ENCODE measurements around the gene TRMT2A. TPM values are rescaled to one million over a fixed set of nuclear protein-coding genes. Genes with fewer than 3 reads are reported as not detected.
"Not testable (repeated sequence)": the region's sequence is repeated elsewhere in the genome, so short reads cannot be mapped to it uniquely, and the experiment has no call there.

Gene TRMT2A, protein sequence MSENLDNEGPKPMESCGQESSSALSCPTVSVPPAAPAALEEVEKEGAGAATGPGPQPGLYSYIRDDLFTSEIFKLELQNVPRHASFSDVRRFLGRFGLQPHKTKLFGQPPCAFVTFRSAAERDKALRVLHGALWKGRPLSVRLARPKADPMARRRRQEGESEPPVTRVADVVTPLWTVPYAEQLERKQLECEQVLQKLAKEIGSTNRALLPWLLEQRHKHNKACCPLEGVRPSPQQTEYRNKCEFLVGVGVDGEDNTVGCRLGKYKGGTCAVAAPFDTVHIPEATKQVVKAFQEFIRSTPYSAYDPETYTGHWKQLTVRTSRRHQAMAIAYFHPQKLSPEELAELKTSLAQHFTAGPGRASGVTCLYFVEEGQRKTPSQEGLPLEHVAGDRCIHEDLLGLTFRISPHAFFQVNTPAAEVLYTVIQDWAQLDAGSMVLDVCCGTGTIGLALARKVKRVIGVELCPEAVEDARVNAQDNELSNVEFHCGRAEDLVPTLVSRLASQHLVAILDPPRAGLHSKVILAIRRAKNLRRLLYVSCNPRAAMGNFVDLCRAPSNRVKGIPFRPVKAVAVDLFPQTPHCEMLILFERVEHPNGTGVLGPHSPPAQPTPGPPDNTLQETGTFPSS
- 28.7 TPM for total RNA-seq

DNA sequence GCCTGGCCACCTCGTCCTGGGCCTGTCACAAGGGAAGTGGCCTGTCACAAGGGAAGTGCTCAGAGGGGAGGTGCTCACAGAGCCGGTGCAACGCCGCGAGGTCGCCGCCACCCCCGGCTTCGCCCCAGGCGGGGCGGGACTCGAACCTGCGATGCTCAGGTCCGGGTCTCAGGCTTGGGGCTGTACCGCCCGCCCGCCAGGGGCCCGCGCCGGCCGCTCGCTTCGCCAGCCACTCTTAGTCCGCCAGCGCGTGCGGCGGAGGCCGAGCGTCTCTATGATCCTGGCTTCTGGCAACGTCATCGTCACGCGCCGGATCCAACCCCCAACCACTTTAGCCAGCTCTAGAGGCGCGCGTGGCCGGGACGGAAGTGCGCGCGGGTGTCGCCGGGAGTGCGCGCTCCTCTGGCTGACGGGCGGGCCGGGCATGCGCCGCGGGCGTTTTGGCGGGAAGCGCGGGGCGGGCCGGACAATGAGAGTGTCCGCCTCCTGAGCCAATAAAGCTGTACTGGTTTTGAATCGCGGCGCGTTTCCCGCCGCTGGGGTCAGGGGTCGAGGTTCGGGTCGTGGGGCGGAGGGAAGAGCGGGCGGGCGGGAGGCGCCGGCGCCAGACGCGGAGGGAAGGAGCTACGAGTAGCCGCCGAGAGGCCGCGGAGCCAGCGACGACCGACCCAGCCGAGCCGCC, at the start of gene TRMT2A:
TSS of gene TRMT2A (minus strand) at position 276 of the 682 bp plus-strand sequence. CDS start 320 bp downstream, outside the sequence.
- Histone ChIP-seq H3K27me3 (ENCODE audit: insufficient read depth, low read length) (no peaks in the 10 kb centered on the region), H3K9me3 (ENCODE audit: low read depth, low read length) (no peaks in the 10 kb centered on the region), H3K4me3 (ENCODE audit: low read length) (peak within 1 kb of the TSS; percentile 81), H3K4me1 (ENCODE audit: insufficient read depth, low read length) (peaks cover 40% of the 10 kb centered on the region)

DNA sequence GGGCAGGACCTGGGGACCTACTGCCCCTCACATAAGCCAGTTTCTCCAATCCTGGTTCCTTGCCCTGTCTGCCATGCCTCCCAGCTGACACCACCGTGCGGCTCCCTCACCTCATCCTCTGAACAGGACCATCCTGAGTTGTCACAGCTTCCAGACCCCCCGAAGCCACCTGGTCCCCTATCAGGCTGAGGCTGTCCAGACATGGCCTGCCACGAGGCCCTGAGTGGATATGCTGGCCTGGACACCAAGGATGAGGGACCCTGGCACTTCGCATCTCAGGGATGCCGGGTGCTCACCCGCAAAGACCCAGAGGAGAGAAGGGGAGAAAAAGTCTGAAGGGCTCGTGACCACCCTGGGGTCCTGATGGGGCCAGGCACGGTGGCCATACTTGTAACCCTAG, 49.7 kb upstream of the TRMT2A start:
- Histone ChIP-seq H3K9me3 (ENCODE audit: low read depth, low read length) (no peaks in the 10 kb centered on the region), H3K27me3 (ENCODE audit: insufficient read depth, low read length) (no peaks in the 10 kb centered on the region), H3K4me3 (ENCODE audit: low read length) (no peak overlapping the region), H3K4me1 (ENCODE audit: insufficient read depth, low read length) (no peaks in the 10 kb centered on the region)

GRCh38 chr22:20165913-20166312, 48.9 kb upstream of the TRMT2A start:
- Histone ChIP-seq H3K27me3 (ENCODE audit: insufficient read depth, low read length) (no peaks in the 10 kb centered on the region), H3K4me1 (ENCODE audit: insufficient read depth, low read length) (no peaks in the 10 kb centered on the region)

GRCh38 chr22:20165421-20165820, 48.4 kb upstream of the TRMT2A start:
- Histone ChIP-seq H3K9me3 (ENCODE audit: low read depth, low read length) (no peaks in the 10 kb centered on the region), H3K4me3 (ENCODE audit: low read length) (no peak overlapping the region), H3K4me1 (ENCODE audit: insufficient read depth, low read length) (no peaks in the 10 kb centered on the region), H3K27me3 (ENCODE audit: insufficient read depth, low read length) (no peaks in the 10 kb centered on the region)

More at GRCh38 chr22:20165913-20166312, 48.9 kb upstream of the TRMT2A start:
- no peak overlapping the region for H3K4me3 ChIP-seq (ENCODE audit: low read length)
- H3K9me3 ChIP-seq (ENCODE audit: low read depth, low read length), result no peaks in the 10 kb centered on the region

DNA sequence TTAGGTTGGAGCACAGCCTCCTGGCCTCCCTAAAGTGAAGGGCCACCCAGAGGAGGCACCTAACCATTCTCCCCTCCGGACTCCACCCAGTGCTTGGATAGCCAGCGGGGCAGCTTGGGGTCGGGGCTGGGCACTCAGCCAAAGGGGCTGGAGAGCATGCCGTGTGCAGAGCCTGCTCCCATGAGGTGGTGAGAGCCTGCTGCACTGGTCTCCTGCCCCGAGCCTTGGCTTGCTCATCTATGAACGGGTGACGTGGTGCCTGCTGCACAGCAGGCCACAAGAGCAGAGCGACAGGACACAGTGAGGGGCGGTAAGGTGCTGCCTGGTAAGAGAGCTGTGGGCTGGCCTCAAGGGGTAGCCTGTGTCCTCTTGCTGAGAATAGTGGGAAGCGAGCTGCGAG, 47.8 kb upstream of the TRMT2A start:
- Histone ChIP-seq H3K4me3 (ENCODE audit: low read length) (no peak overlapping the region), H3K9me3 (ENCODE audit: low read depth, low read length) (no peaks in the 10 kb centered on the region), H3K27me3 (ENCODE audit: insufficient read depth, low read length) (no peaks in the 10 kb centered on the region), H3K4me1 (ENCODE audit: insufficient read depth, low read length) (no peaks in the 10 kb centered on the region)

- Histone ChIP-seq H3K27me3 (ENCODE audit: insufficient read depth, low read length) (no peaks in the 10 kb centered on the region), H3K9me3 (ENCODE audit: low read depth, low read length) (no peaks in the 10 kb centered on the region), H3K4me1 (ENCODE audit: insufficient read depth, low read length) (peaks cover 3% of the 10 kb centered on the region), H3K4me3 (ENCODE audit: low read length) (no peak overlapping the region)
Observed at GRCh38 chr22:20160041-20160440, 43.0 kb upstream of the TRMT2A start.

GRCh38 chr22:20159531-20159930, 42.5 kb upstream of the TRMT2A start:
- H3K4me3 ChIP-seq (ENCODE audit: low read length); H3K4me1 ChIP-seq (ENCODE audit: insufficient read depth, low read length); H3K9me3 ChIP-seq (ENCODE audit: low read depth, low read length); H3K27me3 ChIP-seq (ENCODE audit: insufficient read depth, low read length): not testable (repeated sequence)

GRCh38 chr22:20159076-20159475, 42.0 kb upstream of the TRMT2A start:
- Histone ChIP-seq H3K4me3 (ENCODE audit: low read length) (no peak overlapping the region), H3K4me1 (ENCODE audit: insufficient read depth, low read length) (peaks cover 3% of the 10 kb centered on the region), H3K27me3 (ENCODE audit: insufficient read depth, low read length) (no peaks in the 10 kb centered on the region), H3K9me3 (ENCODE audit: low read depth, low read length) (no peaks in the 10 kb centered on the region)

- no peaks in the 10 kb centered on the region for H3K9me3 ChIP-seq (ENCODE audit: low read depth, low read length)
- H3K27me3 ChIP-seq (ENCODE audit: insufficient read depth, low read length), result no peaks in the 10 kb centered on the region
- H3K4me1 ChIP-seq (ENCODE audit: insufficient read depth, low read length), result peaks cover 3% of the 10 kb centered on the region
- no peak overlapping the region for H3K4me3 ChIP-seq (ENCODE audit: low read length)
Observed at GRCh38 chr22:20158391-20159036, 41.5 kb upstream of the TRMT2A start.

DNA sequence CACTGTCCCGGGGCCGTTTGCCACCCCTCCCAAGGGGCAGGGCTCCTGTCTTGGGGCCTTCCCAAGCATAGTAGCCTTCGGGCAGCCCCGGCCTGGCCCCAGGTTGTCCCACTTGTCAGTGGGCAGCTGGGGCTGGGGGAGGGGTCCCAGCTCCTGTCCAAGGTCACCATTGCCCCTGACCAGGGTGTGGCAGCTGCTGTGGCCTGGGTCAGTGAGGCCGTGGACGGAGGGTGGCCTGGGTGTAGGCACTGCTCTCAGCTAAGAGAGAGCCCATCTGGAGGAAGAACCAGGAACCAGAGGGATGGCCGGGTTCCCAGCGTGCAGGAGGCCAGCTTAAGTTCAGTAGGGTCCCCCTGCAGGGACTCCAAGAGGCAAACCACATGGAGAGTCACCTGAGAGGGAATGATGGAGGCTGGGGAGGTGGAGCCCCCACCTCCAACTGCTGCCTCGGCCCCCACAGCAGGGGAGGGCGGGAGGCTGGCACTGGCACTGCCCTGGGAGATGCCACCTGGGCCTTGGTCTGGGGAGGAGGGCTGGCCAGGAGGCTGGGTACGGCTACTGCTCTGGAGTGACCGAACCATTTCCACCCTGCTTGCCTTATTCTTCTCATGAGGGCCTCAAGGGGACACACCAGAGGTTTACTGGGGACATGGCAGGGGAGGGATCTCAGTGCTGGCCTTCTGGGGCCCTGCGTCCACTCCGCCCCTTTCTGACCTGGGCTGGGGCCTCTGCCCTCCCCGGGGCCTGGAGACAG, 40.6 kb upstream of the TRMT2A start:
- no peaks in the 10 kb centered on the region for H3K27me3 ChIP-seq (ENCODE audit: insufficient read depth, low read length)
- no peaks in the 10 kb centered on the region for H3K9me3 ChIP-seq (ENCODE audit: low read depth, low read length)
- peaks cover 3% of the 10 kb centered on the region for H3K4me1 ChIP-seq (ENCODE audit: insufficient read depth, low read length)
- no peak overlapping the region for H3K4me3 ChIP-seq (ENCODE audit: low read length)

- Histone ChIP-seq H3K4me1 (ENCODE audit: insufficient read depth, low read length) (peaks cover 3% of the 10 kb centered on the region), H3K4me3 (ENCODE audit: low read length) (no peak overlapping the region), H3K9me3 (ENCODE audit: low read depth, low read length) (no peaks in the 10 kb centered on the region), H3K27me3 (ENCODE audit: insufficient read depth, low read length) (no peaks in the 10 kb centered on the region)
Observed at GRCh38 chr22:20156611-20157429, 39.8 kb upstream of the TRMT2A start.

- Histone ChIP-seq H3K4me1 (ENCODE audit: insufficient read depth, low read length) (peaks cover 3% of the 10 kb centered on the region), H3K27me3 (ENCODE audit: insufficient read depth, low read length) (no peaks in the 10 kb centered on the region), H3K9me3 (ENCODE audit: low read depth, low read length) (no peaks in the 10 kb centered on the region), H3K4me3 (ENCODE audit: low read length) (no peak overlapping the region)
Observed at GRCh38 chr22:20156042-20156389, 39.0 kb upstream of the TRMT2A start.

DNA sequence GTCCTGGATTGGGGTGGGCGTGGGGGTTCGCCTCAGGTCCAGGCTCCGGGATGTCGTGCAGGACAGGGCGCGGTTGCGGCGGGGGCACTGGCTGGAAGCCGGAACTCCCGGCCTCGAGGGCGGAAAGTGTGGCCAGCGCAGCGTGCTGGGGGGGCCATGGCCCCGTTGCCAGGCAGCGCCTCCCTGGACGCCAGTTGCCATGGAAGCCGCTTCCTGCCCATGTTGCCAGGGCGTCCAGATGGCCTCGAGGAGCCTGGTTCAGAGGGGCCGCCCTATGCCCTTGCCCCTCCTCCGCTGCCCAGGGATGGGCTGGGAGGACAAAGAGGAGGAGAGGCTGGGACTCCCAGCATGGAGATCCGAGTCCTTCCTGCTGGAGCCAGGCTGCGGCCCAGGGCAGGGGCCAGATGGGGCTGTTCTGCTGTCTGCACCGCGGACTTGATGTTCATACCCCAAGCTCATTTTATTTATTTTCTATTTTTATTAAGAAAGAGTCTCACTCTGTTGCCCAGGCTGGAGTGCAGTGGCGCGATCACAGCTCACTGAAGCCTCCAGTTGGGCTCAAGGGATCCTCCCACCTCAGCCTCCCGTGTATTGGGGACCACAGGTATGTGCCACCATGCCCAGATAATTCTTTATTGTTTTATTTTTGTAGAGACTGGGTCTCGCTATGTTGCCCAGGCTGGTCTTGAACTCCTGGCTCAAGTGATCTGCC, 38.5 kb upstream of the TRMT2A start:
- no peak overlapping the region for H3K4me3 ChIP-seq (ENCODE audit: low read length)
- H3K9me3 ChIP-seq (ENCODE audit: low read depth, low read length), result no peaks in the 10 kb centered on the region
- H3K27me3 ChIP-seq (ENCODE audit: insufficient read depth, low read length), result no peaks in the 10 kb centered on the region

More for the DNA sequence above, 38.5 kb upstream of the TRMT2A start:
- H3K4me1 ChIP-seq (ENCODE audit: insufficient read depth, low read length), result peaks cover 3% of the 10 kb centered on the region

Data from mononuclear cell (primary cell).